NCI-H1048 (cell line): ENCODE data around the gene ITGA1.

Source experiments
- DNase-seq: peaks from one replicate; lab custom pipeline; 2025; lab: John Stamatoyannopoulos, UW

Gene ITGA1

DNA sequence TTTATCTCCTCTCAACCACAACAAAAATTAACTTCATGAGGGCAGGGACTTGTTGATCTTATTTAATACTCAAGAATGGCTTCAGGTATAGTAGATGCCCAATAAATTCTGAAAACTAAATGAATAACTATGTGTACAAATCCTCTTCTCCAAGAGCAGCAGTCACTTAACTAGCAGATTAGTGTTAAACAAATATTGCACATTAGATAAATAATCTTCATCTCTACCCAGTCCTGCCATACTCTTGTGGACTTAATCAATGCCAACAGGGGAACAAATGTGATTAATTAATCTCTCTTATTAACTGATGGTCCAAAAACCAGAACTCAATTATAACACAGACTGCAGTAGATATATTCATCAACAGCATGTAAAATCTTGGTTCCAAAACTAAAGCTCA, 15.0 kb upstream of the ITGA1 start:
- DNase-seq: no peak

GRCh38 chr5:52773342-52773741, 14.4 kb upstream of the ITGA1 start:
- no peak for DNase-seq

DNA sequence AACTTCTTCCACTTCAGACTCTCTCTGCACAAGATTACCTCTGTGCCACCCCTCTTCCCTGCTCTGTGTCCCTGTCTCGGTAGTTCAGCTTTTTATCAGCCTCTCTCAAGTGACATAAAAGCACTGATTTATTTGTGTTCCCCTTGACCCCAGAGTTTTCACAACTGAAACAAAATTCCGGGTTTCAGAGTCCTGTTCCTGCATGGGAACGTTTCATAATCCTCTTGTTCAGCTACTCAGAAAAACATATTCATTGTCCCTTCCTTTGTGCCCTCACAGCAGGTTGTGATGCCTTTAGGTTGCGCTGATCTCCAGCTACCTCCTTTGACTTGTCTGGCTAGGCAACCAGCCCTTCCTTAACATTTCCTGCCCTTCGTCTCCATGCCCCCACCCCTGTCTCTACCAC, 13.7 kb upstream of the ITGA1 start:
- no peak for DNase-seq

DNA sequence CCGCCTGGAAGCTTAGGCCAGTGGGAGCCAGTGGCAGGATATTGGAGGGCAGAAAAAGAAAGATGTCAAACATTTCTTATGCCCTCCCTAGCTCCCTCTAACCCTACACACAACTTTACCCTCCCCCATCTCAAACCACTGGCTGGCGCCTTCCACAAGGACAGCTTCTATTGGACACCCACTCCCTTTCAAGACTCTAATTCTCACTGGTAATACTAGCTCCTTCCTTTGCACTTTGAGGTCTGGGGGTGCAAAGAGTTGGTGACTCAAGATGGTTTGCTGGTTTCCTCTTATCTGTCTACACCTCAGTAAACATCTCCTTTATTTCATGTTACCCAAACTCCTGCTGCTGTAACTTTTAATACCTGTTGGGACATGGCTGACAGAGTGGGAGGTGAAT, 11.6 kb upstream of the ITGA1 start:
- no peak for DNase-seq

GRCh38 chr5:52777186-52777585, 10.5 kb upstream of the ITGA1 start:
- DNase-seq: no peak

- DNase-seq: no peak
Observed at GRCh38 chr5:52778781-52779180, 8.9 kb upstream of the ITGA1 start.

- DNase-seq: no peak
Observed at GRCh38 chr5:52779213-52779612, 8.5 kb upstream of the ITGA1 start.

- no peak for DNase-seq
Observed at GRCh38 chr5:52783226-52783959, 4.3 kb upstream of the ITGA1 start.

DNA sequence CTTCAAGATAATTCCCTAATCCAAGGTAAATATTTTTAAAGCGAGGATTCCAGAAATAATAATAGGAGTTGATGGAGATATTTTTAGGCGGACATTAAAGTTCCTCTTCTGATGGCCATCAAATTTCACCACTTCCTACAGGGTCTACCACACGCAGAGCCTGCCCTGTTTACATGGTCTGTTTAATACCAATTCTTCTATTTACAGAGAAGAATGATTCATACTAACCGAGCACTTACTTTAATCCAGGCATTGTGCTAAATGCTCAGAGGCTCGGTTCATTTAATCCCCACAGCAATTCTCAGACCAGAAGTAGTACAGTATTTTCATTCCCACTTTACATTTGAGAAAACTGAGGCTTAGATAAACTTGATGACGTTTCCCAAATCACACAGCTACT, 3.0 kb upstream of the ITGA1 start:
- DNase-seq: no peak

GRCh38 chr5:52786391-52786790, 1.3 kb upstream of the ITGA1 start:
- no peak for DNase-seq

GRCh38 chr5:52786949-52787599, 642 bp upstream of the ITGA1 start:
- no peak for DNase-seq

- DNase-seq: no peak
Observed at GRCh38 chr5:52788505-52788821, 747 bp downstream of the ITGA1 start.

- no peak for DNase-seq
Observed at GRCh38 chr5:52789378-52789777, 1.7 kb downstream of the ITGA1 start.

DNA sequence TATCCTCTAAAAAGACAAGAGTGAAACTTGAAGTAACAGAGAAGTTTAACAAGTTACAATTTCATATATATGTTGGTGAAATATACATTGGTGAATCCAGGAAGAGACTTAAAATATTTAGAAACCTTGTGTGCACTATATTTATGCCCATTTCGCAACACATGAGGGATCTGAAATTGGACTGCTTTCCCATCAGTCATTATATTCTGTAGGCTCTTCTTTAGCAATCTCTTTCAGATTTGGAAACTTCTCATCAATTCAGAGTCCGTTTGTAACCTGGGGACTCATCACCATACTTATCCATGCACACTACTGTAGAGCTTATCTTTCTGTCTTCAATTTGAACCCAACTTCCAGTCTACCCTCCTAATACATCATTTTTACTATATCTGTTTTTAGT, 2.1 kb downstream of the ITGA1 start:
- DNase-seq: no peak

DNA sequence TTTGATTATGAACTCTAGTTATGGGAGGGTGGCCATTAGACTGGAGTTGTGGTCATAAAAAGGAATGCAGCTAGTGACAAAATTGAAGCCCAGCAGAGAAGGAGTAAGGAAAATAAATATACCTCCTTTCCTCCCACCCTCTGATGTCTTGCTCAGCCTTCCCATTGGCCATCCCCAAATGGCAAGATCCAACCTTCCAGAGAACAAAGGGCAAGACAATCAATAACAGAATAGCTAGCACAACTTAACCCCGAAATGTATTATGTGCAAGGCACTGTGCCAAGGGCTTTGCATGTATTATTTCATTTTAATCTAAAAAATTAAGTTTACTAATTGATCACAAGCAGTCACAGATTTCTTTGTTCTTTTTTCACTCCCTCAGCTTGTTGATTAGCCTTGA, 3.6 kb downstream of the ITGA1 start:
- no peak for DNase-seq

- no peak for DNase-seq
Observed at GRCh38 chr5:52794519-52794918, 6.8 kb downstream of the ITGA1 start.

DNA sequence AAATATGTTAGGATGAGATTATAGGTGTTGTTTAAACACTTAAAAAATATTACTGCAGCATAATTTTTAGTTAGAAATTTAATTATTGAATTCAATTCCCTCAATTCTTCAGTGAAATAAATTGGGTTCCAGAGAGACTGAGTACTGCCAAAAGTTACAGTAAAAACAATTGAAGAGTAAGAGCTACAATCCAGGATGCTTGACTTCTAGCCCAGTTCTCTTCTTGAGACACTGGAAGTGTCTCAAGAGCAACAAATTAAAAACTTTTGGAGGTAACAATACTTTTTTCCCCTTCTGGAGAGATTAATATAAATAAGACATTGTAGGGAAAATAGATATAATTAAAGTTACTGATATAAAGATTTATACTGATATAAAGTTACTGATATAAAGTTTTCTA, 8.3 kb downstream of the ITGA1 start:
- no peak for DNase-seq

GRCh38 chr5:52796516-52797103, 8.9 kb downstream of the ITGA1 start:
- no peak for DNase-seq

DNA sequence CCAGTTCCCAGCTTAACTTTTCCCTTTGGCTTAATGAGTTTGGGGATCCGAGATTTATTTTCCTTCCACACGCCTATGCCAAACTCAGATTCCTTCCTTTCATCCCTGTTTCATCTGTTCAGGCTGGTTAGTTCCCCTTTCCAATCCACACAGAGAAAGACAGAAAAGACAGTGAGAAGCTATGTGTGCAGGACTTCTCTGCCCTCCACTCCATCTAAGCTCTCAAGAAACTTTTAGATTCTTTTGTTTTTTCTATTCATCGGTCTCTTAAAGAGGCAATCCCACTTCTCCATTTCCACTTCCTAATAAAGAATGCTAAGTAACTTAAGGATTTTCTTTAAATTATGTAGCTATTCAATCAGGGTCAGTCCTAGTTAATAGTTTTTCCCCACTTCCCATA, 11.2 kb downstream of the ITGA1 start:
- no peak for DNase-seq

DNA sequence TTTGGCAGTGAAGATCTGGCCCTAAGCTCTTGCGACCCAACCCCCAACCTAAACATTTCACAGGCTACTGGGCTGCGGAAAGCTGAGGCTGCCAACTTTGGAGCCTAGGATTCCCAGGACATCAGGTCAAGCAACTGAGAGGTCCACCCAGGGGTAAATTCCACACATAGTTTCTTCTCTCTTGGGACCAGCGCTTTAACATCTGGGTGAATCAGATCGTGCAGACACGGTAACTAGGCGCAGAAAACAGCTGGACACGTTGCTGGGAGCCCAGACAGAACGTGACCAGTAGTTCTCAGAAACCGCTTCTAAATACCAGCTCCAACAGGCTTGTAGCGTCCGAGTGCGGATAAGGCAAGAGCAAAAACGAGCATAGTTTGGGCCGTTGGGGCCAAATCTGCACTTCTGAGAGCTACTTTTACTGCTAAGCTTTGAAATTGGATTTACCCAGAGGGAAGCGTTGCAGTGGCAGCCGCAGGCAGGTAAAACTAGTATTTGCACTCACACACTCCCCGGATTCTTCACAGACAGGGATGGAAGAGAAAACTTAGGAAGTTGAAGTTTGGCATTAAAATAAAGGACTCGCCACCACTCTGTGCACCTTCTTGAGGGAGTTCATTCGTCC, 11.8 kb downstream of the ITGA1 start:
- DNase-seq: no peak

DNA sequence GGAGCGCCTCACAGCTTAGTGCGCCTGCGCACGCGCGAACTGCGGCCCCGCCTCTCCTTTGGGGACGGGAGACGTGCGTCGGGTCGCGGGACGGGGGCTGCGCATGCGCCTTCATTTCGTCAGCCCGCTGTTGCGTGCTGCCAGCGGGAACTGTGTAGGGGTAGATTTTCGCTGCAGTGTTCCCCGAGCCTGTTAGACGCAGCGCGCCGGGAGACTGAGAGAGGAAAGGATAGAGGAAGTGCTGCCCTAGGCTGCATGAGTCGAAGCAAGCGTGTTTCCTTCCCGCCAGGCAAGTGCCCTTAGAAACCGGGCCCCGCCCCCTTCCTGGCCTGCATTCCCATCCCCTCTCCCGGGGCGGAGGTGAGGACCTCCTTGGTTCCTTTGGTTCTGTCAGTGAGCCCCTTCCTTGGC, 12.3 kb downstream of the ITGA1 start:
- DNase-seq: peak; percentile 55

- DNase-seq: no peak
Observed at GRCh38 chr5:52800394-52801213, 12.9 kb downstream of the ITGA1 start.
